Cerebellar nuclear complex (tissue), 1 donor: ENCODE measurements around the gene ERO1A.

Experiments used
- DNase-seq, 2 experiments: peaks; one replicate each; lab custom pipeline; 2025; lab: John Stamatoyannopoulos, UW

Gene ERO1A

DNA sequence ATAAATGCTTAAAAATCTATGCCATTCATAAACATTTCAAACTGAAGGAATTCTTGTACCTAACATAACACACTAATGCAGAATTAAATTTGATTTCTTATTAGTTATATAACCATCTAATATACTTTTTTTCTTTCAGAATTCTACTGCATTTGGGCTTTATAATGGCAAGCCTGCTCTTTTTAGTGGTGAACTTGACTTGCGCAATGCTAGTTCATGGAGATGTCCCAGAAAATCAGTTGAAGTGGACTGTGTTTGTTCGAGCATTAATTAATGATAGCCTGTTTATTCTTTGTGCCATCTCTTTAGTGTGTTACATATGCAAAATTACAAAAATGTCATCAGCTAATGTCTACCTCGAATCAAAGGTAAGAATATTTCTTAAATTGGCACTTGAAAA lies 95.4 kb downstream of the ERO1A start:
- DNase-seq: no peak

DNA sequence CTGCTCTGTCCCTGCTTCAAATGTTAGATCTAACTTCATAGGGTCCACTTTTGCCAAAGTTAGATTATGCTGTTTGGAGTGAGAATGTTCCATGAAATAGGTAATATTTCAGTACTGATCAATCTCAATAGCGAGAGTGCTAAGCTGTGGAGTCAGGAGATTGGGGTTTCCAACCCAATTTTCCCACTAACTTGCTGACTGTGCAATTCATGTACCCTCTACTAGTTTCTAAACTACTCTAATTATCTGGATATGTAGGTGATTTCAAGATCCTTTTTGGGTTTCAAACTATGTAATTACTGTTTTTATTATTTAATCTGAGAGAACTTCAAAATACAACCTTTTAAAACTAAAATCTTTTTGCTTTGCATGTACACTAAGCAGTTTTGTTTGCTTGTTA lies 96.8 kb downstream of the ERO1A start:
- DNase-seq: no peak

DNA sequence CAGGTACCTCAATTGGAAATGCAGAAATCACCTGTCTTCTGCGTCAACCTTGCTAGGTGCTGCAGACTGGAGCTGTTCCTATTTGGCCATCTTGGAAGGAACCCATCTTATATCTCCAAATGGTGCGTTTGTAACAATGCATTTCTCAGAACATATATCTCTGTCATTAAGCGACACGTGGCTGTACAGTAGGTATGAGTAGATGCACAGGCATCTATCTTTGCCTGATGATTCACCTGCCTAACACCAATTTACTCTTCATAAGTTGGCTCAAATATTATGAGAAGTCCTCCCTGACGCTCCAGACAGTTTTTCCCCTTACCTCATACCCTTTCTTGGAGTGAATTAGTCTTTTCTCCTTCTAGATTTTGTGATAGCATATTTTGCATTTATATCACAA lies 98.5 kb downstream of the ERO1A start:
- DNase-seq: no peak

DNA sequence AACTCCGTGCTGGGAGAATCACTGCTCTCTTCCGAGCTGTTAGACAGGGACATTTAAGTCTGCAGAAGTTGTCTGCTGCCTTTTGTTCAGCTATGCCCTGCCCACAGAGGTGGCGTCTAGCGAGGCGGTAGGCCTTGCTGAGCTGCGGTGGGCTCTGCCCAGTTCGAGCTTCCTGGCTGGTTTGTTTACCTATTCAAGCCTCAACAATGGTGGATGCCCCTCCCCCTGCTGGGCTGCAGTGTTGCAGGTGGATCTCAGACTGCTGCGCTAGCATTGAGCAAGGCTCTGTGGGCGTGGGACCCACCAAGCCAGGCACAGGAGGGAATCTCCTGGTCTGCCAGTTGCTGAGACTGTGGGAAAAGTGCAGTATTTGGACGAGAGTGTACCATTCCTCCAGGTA lies 99.0 kb downstream of the ERO1A start:
- no peak for DNase-seq

DNA sequence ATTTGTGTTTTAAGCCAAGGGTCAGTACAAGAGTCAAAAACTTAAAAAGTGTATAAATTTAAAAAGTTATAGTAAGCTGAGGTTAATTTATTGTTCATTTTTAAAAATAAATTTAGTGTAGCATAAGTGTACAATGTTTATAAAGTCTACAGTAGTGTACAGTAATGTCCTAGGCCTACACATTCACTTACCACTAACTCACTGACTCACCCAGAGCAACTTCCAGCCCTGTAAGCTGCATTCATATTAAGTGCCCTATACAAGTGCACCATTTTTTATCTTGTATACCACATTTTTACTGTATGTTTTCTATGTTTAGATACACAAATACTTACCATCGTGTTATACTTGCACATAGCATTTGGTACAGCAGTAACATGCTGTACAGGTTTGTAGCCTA lies 105.0 kb downstream of the ERO1A start:
- no peak for DNase-seq
